ENCODE measurements around the gene CAMK2B.

Gene CAMK2B

GRCh38 chr7:44210107-44210506 lies 115.3 kb downstream of the CAMK2B start:
- Histone ChIP-seq H3K79me2 (ENCODE audit: low read length) (peaks cover 5% of the 10 kb centered on the region), H3K27ac (ENCODE audit: low read length) (no peak overlapping the region), H4K20me1 (ENCODE audit: insufficient read depth, low read length) (no peaks in the 10 kb centered on the region), H3K36me3 (replicated peaks; ENCODE audit: insufficient read depth, low read length) (peaks cover 16% of the 10 kb centered on the region; the same call in 1 of the 2 replicates), H2AFZ (ENCODE audit: low read length) (no peak overlapping the region), H3K4me2 (ENCODE audit: low read depth, low read length) (no peak overlapping the region), H3F3A (ENCODE audit: insufficient read depth, low read length) (no peaks in the 10 kb centered on the region), H3K4me3 (ENCODE audit: low read length) (no peak overlapping the region), H3K9me2 (replicated peaks; ENCODE audit: insufficient read depth, low read length) (no peaks in the 10 kb centered on the region), H3K27me3 (replicated peaks; ENCODE audit: insufficient read depth, low read length) (no peaks in the 10 kb centered on the region), H3K9ac (ENCODE audit: low read length) (no peak overlapping the region), H3K4me1 (ENCODE audit: low read length) (peaks cover 5% of the 10 kb centered on the region; the same call in 1 of the 2 replicates), H3K9me3 (replicated peaks; ENCODE audit: insufficient read depth, low read length) (no peaks in the 10 kb centered on the region)
- no peak for TF ChIP-seq EZH2phosphoT487 (IDR thresholded peaks at IDR 0.05; ENCODE audit: low read length)
- no peak for DNase-seq

GRCh38 chr7:44208085-44208484 lies 117.3 kb downstream of the CAMK2B start:
- Histone ChIP-seq H3K9ac (ENCODE audit: low read length) (no peak overlapping the region), H3K4me3 (ENCODE audit: low read length) (no peak overlapping the region), H2AFZ (ENCODE audit: low read length) (no peak overlapping the region), H3K36me3 (replicated peaks; ENCODE audit: insufficient read depth, low read length) (peaks cover 16% of the 10 kb centered on the region; the same call in 1 of the 2 replicates), H4K20me1 (ENCODE audit: insufficient read depth, low read length) (no peaks in the 10 kb centered on the region), H3K27me3 (replicated peaks; ENCODE audit: insufficient read depth, low read length) (no peaks in the 10 kb centered on the region), H3K79me2 (ENCODE audit: low read length) (peaks cover 26% of the 10 kb centered on the region), H3K27ac (ENCODE audit: low read length) (no peak overlapping the region), H3K9me2 (replicated peaks; ENCODE audit: insufficient read depth, low read length) (no peaks in the 10 kb centered on the region), H3K4me1 (ENCODE audit: low read length) (peaks cover 5% of the 10 kb centered on the region; the same call in 1 of the 2 replicates), H3K9me3 (replicated peaks; ENCODE audit: insufficient read depth, low read length) (no peaks in the 10 kb centered on the region), H3F3A (ENCODE audit: insufficient read depth, low read length) (no peaks in the 10 kb centered on the region), H3K4me2 (ENCODE audit: low read depth, low read length) (no peak overlapping the region)
- DNase-seq: no peak
- TF ChIP-seq CTCF (IDR thresholded peaks at IDR 0.05; ENCODE audit: low read length) (no peak), EZH2 (optimal IDR thresholded peaks at IDR 0.05; ENCODE audit: low read depth, low read length) (no peak), EZH2phosphoT487 (IDR thresholded peaks at IDR 0.05; ENCODE audit: low read length) (no peak)

GRCh38 chr7:44206008-44206407 lies 119.4 kb downstream of the CAMK2B start:
- Histone ChIP-seq H3K4me1 (ENCODE audit: low read length) (peaks cover 8% of the 10 kb centered on the region; the same call in 1 of the 2 replicates), H3K4me2 (ENCODE audit: low read depth, low read length) (no peak overlapping the region), H3K79me2 (ENCODE audit: low read length) (peaks cover 46% of the 10 kb centered on the region), H3K9ac (ENCODE audit: low read length) (no peak overlapping the region), H3K27me3 (replicated peaks; ENCODE audit: insufficient read depth, low read length) (no peaks in the 10 kb centered on the region), H2AFZ (ENCODE audit: low read length) (no peak overlapping the region), H4K20me1 (ENCODE audit: insufficient read depth, low read length) (no peaks in the 10 kb centered on the region), H3K27ac (ENCODE audit: low read length) (no peak overlapping the region), H3K36me3 (replicated peaks; ENCODE audit: insufficient read depth, low read length) (peaks cover 16% of the 10 kb centered on the region; the same call in 1 of the 2 replicates), H3F3A (ENCODE audit: insufficient read depth, low read length) (no peaks in the 10 kb centered on the region), H3K9me2 (replicated peaks; ENCODE audit: insufficient read depth, low read length) (no peaks in the 10 kb centered on the region), H3K4me3 (ENCODE audit: low read length) (no peak overlapping the region), H3K9me3 (replicated peaks; ENCODE audit: insufficient read depth, low read length) (no peaks in the 10 kb centered on the region)
- DNase-seq: no peak
- TF ChIP-seq CTCF (IDR thresholded peaks at IDR 0.05; ENCODE audit: low read length) (no peak), EZH2phosphoT487 (IDR thresholded peaks at IDR 0.05; ENCODE audit: low read length) (no peak)

- Histone ChIP-seq H3K4me2 (ENCODE audit: low read depth, low read length) (peak overlapping the region; percentile 44), H2AFZ (ENCODE audit: low read length) (no peak overlapping the region), H3K9me2 (replicated peaks; ENCODE audit: insufficient read depth, low read length) (no peaks in the 10 kb centered on the region), H4K20me1 (ENCODE audit: insufficient read depth, low read length) (no peaks in the 10 kb centered on the region), H3K36me3 (replicated peaks; ENCODE audit: insufficient read depth, low read length) (peaks cover 5% of the 10 kb centered on the region; the same call in 1 of the 2 replicates), H3K27ac (ENCODE audit: low read length) (no peak overlapping the region), H3F3A (ENCODE audit: insufficient read depth, low read length) (no peaks in the 10 kb centered on the region), H3K9me3 (replicated peaks; ENCODE audit: insufficient read depth, low read length) (no peaks in the 10 kb centered on the region), H3K4me3 (ENCODE audit: low read length) (peak overlapping the region; percentile 98), H3K9ac (ENCODE audit: low read length) (peak overlapping the region; percentile 83; the same call in 1 of the 2 replicates), H3K4me1 (ENCODE audit: low read length) (0 out of 2 replicates have a peak, but pooled peaks cover 3% of the 10 kb centered on the region), H3K79me2 (ENCODE audit: low read length) (peaks cover 48% of the 10 kb centered on the region), H3K27me3 (replicated peaks; ENCODE audit: insufficient read depth, low read length) (no peaks in the 10 kb centered on the region)
- TF ChIP-seq EZH2 (optimal IDR thresholded peaks at IDR 0.05; ENCODE audit: low read depth, low read length): no peak
- no peak for TF ChIP-seq EZH2phosphoT487 (IDR thresholded peaks at IDR 0.05; ENCODE audit: low read length)
- no peak for TF ChIP-seq CTCF (IDR thresholded peaks at IDR 0.05; ENCODE audit: low read length)
- no peak for DNase-seq
These were observed 123.6 kb downstream of the CAMK2B start for GRCh38 chr7:44201813-44202212.

Measured in MM.1S (cell line).